ENCODE measurements around the gene POTEI.
"Not testable (repeated sequence)": the region's sequence is repeated elsewhere in the genome, so short reads cannot be mapped to it uniquely, and the experiment has no call there.

POTEI gene

DNA sequence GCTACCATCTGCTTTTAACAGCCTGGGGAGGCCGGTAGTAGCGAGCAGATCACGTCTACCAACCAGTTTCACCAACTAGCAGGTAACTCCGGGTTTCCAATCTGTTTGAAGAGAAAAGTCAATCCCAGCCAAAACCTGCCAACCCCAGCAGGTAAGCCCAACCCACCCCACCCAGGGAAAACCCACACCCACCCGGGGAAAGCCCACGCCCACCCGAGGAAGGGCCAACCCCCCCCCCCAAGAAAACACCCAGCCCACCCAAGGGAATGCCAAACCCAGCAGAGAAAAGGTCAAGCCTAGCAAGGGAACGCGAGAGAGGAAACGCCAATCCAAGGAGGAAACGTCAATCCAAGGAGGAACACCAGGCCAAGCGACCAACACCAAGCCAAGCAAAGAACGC is at the start of gene POTEI:
POTEI (minus strand) TSS at position 101 of the 400 bp plus-strand sequence; CDS start at position 8, 93 bp downstream.
- DNase-seq: not testable (repeated sequence)

GRCh38 chr2:130556441-130556840 is 47.3 kb upstream of the POTEI start:
- DNase-seq: not testable (repeated sequence)

DNA sequence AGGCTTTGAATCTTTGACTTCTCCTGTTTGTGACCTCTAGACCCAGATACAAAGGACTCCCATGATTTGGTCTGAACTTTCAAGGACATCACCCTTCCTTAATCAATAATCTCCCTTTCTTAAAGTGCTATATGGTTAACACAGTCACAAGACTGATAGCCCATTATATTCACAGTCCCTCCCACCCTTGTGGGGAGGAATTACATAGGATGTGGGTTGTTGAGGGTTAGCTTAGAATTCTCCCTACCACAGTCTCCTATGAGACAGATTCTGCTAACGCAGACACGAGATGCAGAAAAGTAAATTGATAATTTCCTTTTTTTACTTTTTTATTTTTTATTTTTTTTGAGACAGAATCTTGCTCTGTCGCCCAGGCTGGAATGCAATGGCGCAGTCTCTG is 45.0 kb upstream of the POTEI start:
- not testable (repeated sequence) for DNase-seq

DNA sequence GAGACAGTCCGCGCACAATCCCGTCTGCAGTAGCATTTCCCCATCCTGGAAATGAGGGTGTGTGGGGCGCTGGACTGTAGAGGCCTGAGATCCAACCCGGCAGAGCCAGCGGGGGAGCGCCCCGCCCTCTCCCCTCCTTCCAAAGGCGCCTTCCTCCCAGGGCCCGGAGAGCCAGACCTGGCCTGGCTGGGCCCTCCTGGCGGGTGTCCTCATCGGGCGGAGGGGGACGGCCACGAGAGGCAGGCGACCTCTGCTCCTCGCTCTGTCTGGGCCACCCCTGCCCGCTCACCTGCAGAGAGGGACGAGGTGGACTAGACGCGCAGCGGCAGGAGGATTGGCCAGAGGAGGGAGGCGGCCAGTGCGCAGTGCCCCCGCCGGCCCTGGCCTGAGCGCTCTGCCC is 40.3 kb upstream of the POTEI start:
- DNase-seq: not testable (repeated sequence)

DNA sequence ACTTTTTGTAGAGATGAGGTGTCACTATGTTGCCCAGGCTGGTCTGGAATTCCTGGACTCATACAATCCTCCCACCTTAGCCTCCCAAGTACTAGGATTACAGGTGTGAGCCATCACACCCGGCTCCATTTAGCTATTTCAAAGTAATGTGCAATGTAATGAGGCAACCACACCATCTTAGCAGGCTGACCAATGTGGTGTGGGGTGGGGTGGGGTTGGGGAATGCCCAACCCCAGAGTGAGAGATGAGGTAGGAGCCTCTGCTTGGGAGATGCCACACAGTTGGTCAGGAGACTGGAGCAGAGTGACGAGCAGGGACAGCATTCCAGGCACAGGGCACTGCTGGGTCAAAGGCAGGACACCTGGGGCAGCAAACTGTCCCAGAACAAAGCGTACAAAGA is 39.3 kb upstream of the POTEI start:
- DNase-seq: not testable (repeated sequence)

- DNase-seq: not testable (repeated sequence)
Observed at GRCh38 chr2:130544978-130545377, 35.9 kb upstream of the POTEI start.

DNA sequence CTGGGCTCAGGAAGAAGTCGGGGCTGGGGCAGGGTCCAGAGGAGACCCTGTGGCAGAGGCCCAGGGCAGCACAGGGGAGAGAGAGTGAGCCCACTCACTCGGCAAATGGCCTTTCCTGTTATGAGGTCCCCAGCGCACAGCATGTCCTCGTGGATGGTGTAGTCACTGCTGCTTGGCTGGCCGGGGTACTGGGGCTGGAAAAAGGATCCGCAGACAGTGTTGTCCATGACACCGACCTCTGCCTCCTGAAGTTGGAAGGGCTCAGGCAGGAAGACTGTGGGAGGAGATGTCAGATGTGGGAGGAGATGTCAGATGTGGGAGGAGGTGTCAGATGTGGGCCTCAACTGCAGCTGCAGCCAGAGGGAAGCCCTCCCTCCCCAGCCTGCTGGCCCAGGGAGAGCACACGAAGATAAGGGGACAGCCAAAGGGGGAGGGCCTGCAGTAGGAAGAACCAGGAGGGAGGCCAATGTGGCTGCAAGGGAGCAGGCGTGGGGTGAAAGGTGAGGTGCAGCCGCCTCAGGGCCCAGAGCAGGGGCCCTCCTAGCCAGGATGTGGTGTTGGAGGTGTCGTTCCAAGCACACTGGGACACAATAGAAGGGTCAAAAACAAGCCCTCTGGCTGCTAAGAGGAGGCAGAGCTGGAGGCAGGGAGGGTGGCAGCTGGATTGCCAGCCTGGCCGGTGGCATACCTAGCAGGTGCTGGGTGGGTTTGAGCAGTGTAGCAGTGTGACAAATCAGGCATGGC is 34.8 kb upstream of the POTEI start:
- DNase-seq: not testable (repeated sequence)

DNA sequence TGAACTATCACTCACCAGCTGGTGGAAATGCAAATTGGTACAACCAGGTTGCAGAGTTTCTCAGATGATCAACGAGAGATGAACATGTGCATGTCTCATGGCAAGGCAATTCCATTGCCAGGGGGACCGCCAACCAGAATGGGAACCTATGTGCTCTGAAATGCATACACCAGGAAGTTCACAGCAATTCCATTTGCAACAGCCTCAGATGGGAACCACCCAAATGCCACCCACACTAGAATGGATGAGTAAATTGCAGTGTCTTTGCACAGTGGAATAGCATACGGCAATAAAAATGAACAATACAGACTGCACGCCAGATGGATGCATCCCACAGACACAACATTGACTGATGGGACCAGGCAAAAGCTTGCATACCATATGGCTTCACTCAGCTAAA is 33.7 kb upstream of the POTEI start:
- DNase-seq: not testable (repeated sequence)

DNA sequence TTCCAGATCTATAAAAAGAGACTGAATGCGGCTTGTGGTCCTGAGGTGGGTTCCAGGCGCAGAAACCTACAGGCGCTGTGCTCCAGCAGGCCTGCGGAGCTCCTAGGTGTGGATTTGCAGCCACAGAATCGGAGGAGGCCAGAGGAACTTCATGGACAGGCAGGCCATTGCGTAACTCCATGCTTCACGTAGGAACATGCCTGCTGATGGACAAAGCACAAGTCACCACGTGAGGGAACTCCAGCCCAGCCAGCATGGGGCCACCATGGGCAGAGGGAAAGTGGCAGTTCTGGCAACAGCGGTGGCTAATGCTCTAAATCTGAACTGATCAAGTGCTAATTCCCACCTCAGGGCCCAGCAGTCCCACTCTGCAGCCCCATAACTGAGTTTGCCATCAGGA is 29.1 kb upstream of the POTEI start:
- not testable (repeated sequence) for DNase-seq

- not testable (repeated sequence) for DNase-seq
Observed at GRCh38 chr2:130536654-130537053, 27.5 kb upstream of the POTEI start.

DNA sequence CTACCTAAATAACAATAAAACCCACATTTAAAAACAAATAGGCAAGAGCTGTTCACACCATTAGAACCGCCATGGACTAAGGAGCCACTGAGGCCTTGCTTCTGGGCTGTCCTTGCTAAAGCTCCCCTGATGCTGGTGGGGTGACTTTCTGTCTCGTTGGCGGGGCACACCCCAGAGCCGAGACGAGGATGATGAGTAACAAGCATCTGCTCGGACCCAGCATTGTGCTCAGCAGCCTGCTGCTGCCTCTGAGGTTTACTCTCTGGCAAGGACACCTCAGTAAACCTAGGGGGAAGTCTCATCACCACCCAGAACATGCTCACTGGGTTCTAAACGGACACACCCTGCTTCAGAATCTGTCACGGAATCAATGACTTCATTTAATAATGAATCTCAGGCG is 22.5 kb upstream of the POTEI start:
- not testable (repeated sequence) for DNase-seq

DNA sequence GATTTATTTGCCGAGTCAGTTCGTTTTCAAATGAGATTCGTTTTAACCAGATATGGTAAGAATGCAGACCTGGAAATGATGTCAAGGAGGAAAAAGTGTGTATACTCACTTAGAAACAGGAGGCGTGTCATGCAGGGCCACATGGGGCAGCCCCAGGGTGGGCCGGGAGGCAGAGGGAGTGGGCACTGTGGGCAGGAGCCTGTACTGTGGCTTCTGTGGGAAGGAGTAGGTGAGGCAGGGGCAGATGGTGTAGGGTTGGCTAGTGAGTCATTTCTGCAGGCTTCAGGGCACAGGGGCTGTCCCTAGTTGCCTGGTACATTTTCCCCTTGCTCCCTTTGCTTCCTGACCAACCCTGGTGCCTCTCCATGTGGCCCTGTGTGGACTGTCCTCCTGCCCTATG is 22.1 kb upstream of the POTEI start:
- not testable (repeated sequence) for DNase-seq

DNA sequence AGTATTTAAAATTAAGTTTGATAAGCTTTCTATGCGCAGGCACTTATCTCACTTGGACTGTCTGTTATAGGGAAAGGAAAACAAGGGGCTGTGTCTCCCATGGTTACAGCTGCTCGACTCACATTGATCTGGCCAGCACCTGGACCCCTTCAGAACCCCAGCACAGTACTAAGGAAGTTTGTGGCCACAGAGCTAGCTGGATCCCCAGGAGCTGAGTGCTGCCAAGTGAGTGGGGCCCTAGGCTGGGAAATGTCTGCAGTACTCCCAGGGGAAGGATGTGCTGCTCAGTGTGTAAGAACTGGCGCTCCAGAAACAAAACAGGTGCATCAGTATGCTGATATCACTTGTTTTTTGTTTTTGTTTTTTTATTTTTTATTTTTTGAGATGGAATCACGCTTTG is 21.1 kb upstream of the POTEI start:
- not testable (repeated sequence) for DNase-seq

GRCh38 chr2:130529545-130529944 is 20.4 kb upstream of the POTEI start:
- not testable (repeated sequence) for DNase-seq

GRCh38 chr2:130527365-130527967 is 18.3 kb upstream of the POTEI start:
- DNase-seq: not testable (repeated sequence)

DNA sequence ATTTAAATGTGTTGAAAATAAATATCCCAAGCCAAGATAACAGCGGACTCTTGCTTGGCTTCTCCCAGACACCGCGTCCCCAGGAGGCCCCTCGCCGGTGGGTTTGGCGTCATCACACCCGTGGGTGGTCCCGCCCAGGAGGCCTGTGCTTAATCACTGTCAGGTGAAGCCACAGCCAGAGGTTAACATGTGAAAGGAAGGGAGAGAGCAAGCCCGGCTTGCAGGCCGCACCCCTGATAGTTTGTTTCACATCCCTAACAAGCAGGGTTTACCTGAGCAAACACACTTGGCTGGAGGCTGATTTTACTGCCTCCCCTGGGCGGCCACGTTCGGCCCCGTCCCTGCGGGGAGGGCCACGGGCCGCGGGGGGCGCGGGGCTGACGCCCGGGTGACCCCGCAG is 13.3 kb upstream of the POTEI start:
- not testable (repeated sequence) for DNase-seq

DNA sequence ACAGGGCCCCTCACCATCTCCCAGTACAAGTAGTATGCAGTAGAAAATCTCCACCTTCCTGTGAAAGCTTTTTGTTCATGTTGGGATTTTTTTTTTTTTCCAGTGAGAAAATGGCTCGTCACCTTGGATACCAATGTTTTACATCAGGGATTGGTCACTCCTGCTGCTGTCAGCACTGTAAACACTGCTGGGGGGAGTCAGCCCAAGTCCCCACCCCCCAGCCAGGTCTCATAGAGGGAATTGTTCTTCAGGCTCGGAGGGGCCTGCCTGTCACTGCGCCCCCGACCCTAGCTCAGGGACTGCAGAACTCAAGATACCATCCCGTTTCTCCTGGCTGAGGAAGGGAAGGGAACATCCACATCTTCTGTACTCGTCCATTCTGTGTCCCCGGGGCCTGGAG is 11.9 kb upstream of the POTEI start, which contains the start of gene CFC1B:
CFC1B (plus strand) TSS at position 231 of the 400 bp plus-strand sequence. CDS start 263 bp downstream, outside the sequence.
- DNase-seq: not testable (repeated sequence)

DNA sequence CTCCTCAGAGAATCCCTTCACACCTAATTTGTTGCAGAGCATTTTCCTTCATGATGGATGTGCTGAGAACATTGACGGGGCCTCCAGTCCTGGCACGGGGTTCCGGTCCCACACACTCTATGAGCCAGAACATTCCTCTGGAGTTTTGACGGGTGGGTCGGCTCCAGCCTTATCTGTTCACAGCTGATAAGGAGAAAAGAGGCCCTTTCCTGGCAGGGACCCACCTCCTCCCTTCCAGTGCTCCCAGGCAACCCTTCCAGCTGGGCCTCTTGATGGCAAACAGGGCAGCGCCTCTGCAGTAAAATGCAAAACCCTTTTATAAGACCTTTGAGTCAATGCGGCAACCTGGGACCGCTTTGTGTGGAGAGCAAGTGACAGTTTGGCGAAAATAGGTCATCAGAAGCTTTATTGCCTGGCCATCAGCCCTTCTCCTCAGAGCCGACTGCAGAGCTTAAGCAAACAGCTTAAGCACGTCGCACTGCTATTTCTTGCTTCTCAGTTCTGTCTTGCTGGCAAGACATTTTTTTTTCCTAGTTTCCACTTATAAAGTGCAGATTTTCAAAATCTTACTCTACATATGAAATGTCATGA is 9.5 kb upstream of the POTEI start:
- not testable (repeated sequence) for DNase-seq

DNA sequence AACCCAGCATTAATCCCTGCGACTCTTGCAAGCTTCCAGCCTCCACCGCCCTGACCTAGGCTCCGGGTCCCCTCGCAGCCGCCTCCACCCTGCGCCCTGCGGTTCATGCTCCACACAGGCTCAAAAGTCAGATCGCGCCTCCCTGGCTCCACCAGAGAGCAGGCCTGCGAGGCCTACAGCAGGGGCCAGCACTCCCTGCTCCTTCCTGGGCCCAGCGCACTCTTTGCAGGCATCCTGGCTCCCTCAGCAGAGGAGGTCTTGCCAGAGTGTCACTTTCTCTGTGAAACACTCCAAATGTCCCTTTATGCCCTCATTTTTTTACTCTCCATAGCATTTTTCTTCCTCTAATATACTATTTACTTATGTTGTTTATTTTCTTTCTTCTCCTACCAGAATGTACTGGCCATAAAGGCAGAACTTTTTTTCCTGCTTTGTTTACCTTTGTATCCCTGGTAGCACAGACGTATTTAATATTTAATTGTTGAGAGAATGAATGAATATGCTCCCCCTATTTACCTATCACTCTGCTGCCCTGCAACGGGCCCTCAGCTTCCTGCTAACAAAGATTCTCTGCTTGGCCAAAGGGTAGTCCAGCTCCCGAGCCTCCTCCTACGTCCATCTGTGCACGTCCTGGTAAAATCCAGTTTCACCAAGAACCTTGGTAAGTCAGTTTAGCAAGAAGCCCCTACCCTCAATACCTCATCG is 2.8 kb upstream of the POTEI start:
- not testable (repeated sequence) for DNase-seq

DNA sequence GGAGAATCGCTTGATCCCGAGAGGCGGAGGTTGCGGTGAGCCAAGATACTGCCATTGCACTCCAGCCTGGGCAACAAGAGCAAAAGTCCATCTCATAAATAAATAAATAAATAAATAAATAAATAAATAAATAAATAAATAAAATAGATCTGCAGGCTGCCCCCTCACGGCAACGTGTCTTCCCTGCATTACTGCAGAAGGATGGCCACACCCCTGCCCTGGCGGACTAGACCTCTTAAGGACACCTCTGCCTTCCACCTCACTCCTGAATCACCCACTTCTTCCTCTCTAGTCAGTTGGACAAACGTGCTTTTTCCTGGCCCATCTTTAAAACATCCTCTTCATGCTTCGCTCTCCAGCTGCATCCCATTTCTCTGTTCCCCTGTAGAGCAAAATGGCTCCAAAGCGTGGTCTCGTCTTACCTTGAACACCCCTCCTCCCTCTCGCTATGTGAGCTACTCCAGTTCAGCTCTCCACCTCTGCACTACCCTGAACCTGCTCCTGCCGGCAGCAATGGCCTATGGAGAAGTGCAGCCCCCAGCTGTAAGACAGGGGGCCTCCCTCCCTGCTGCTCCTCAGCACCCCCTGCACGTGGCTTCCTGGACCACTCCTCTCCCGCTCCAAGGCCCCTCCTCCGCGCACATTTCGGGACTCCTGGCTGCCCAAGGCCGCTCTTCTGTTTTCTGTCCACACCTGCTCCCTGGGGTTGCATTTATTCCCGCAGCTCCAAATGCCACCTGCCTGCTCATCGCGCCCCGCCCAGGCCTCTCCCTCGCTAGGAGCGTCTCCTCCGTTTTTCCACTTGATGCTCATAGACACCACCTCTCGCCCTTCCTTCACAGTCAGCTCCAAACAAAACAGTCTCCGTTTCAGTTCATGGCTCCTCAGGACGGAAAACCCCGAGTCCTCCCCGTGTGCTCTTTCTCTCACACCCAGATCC is 1.9 kb upstream of the POTEI start:
- DNase-seq: not testable (repeated sequence)

- DNase-seq: not testable (repeated sequence)
Observed at GRCh38 chr2:130491073-130491472, 18.1 kb downstream of the POTEI start.

GRCh38 chr2:130455413-130455812 is 53.7 kb downstream of the POTEI start:
- not testable (repeated sequence) for DNase-seq

Measured in cortex of kidney (tissue), 1 donor.